Articular chondrocyte of knee joint (primary cell): ENCODE measurements around the gene TNFAIP1. TPM values are rescaled to one million over a fixed set of nuclear protein-coding genes. Genes with fewer than 3 reads are reported as not detected.

Source experiments
- total RNA-seq: library from RNA; depleted of rRNA; stranded (reverse); fragments of >200 nt; gene quantifications from 2 replicates; pipeline ENCODE4 v1.2.3, GENCODE V29; 2012

Gene TNFAIP1, protein sequence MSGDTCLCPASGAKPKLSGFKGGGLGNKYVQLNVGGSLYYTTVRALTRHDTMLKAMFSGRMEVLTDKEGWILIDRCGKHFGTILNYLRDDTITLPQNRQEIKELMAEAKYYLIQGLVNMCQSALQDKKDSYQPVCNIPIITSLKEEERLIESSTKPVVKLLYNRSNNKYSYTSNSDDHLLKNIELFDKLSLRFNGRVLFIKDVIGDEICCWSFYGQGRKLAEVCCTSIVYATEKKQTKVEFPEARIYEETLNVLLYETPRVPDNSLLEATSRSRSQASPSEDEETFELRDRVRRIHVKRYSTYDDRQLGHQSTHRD
- 31.2 and 33.3 TPM in 2 replicates for total RNA-seq

DNA sequence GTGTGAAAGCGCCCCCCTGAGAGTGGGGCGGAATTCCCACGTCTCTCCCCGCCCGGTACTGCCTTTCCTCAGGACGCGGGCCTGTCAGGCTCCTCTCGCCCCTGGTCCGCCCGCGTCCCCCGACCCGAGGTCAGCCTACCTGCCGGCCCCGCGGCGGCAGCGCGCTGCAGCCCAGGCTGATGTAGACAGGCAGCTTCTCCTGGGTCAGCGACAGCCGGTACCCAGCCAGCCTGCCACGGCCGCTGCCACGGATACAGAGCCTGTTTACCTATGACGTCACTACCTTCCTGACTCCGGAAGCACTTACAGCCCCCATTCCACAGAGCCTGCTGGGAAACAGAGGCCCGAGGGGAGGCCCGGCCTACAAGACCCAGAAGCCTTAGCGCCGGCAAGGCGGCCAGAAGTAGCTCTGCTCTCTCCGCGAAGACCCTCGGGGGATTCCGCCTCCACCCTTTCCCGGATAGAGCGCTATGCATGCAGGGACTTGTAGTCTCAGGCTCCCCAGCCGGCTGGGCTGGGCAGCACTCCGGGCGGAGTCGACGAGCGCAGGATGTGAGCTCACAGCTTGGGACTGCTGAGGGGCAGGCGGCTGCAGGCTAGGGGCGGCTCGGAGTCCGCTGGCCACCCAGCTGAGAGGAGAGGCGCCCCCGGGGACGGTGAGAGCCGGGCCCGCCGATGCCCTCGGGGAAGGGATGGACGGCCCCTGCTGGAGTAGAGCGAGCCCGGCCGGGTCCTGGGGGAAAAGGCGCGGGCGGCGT lies at the start of gene TNFAIP1, which contains the start of gene IFT20:
TSS of gene TNFAIP1 (plus strand) at position 561 of the 758 bp plus-strand sequence. CDS start 3,761 bp downstream, outside the sequence.
TSS of gene IFT20 (minus strand) at position 272 of the 758 bp plus-strand sequence. CDS start 3,487 bp downstream, outside the sequence.

DNA sequence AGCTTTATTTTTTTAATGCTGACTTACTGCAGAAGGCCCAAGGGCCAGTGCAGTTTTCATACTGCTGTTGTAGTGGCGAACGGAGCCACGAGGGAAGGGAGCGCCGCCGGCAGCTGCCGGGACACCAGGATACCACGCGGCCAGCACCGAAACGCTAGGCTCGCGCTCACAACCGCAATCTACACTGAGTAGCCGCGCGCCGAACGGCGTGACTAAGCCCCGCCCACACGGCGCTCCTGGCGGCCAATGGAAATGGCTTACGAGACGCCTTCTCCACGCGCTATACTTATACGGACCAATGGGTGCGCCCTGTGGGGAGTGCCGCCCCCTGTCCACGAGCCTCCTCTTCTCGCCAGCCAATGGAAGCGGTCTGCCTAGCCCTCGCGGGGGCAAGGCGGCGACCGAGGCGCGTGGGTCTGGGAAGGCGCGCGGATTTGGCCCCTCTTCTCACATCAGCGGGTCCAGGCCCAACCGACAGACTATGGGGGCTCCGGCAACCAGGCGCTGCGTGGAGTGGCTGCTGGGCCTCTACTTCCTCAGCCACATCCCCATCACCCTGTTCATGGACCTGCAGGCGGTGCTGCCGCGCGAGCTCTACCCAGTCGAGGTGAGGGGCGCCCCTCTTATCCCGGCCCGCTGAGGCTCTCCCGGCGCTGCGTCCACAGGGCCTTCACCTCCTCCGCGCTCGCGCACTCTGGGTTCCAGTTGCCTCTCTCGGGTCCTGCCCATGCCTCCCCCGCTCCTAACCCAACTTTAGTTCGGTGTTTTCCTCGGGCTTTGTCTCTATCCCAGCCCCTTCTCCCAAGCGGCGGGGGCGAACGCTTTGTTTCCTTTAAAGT lies 16.6 kb upstream of the TNFAIP1 start, which contains the start of gene TMEM97:
TSS of gene TMEM97 (plus strand) at position 442 of the 839 bp plus-strand sequence. CDS start at position 482, 40 bp downstream.

DNA sequence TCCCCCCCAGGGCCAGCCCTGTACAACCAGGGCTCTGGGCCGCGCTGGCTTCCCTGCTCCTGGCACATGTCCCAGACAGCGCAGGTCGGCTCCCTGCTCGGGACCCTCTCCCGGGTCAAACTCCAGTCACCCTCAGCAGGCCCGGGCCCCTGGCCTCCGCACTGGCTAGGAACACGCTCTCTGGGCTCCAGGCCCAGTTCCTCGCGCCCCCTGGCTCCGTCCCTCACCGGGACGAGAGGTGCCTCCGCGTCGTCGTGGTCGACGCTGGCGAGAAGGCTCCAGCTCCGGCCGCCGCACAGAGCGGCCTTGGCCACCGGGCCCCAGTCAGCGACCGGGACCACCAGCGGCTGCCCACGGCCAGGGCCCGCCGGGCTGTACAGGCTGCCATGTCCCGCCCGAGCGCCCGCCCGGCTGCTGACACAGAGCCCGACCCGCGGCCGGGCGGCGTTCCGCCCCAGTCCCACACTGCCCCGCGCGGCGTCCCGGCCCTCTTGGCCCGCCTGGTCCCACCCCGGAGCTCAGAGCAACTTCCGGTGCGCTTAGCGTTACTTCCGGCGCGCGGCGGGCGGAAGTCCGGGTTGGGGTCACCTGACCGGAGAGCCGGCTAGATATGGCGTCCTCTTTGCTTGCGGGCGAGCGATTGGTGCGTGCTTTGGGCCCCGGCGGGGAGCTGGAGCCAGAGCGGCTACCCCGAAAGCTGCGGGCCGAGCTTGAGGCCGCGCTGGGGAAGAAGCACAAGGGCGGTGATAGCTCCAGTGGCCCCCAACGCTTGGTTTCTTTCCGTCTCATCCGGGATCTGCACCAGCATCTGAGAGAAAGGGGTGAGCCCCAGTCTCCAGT lies 21.7 kb downstream of the TNFAIP1 start, which contains the start of gene POLDIP2:
TSS of gene POLDIP2 (minus strand) at position 467 of the 840 bp plus-strand sequence. CDS start at position 388, 79 bp downstream.

DNA sequence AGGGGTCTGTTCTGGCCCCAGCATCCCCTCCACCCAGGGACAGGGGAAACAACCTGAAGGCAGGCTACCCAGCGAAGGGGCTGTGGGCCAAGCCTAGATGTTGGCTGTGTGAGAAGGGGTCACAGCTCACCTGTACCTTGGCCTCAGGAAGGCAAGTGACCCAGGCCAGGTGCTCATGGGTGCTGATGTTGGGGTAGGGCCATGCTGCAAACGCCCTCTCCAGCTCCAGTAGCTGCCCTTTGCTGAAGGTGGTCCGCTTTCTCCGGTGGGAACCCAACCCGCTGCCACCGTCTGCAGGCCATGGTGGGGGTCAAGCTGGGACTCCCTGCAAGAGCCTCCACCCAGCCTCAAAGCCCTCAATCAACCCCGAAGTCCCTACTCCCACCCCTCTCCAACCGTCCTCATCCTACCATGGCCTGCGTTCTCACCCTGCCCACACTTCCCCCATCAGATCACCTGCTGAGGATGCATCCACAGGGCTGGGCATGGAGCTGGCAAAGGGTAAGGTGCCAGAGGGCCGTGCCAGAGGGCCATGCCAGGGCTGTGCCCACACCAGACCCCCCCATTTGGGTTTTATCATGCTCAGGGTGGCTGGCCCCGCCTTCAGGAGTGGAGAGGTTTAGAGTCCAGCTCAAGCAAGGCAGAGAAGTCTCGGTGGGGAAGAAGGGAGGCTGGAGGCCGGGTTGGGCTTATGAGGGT lies 29.3 kb downstream of the TNFAIP1 start, which contains the start of gene SEBOX:
TSS of gene SEBOX (minus strand) at position 535 of the 699 bp plus-strand sequence. CDS start at position 487, 48 bp downstream.

DNA sequence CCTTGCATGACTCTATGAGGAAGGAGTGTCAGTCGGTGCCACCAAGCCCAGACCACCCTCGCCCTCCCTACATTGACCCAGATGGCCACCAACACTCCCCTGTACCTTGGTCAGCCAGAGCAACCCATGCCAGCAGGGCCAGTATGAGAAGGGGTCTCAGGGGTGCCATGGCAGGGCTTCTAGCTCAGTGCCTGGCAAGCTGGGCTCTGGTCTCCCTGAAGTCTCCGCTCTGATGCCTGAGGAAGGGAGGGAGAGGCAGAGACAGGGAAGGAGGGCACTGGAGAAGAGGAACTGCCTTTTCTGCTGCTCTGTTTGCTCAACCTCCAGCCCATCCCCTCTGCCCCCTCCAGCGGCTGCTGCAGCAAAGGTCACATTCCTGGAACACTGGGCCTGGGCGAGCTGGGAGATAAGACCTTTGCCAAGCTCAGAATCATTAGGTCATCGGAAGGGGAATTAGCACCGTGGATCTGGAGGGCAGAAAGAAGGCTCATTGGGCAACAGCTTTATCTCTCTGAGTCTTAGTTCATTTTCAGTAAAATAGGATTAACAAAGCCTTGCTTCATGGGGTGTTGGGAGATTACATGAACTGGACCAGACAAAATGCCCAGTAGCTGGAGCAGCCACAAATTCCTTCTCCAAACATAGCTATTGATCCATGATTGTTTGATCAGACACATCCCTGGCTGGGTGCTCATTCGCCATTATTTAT lies 34.6 kb downstream of the TNFAIP1 start, which contains the start of gene VTN:
TSS of gene VTN (minus strand) at position 273 of the 709 bp plus-strand sequence. CDS start at position 169, 104 bp downstream.

DNA sequence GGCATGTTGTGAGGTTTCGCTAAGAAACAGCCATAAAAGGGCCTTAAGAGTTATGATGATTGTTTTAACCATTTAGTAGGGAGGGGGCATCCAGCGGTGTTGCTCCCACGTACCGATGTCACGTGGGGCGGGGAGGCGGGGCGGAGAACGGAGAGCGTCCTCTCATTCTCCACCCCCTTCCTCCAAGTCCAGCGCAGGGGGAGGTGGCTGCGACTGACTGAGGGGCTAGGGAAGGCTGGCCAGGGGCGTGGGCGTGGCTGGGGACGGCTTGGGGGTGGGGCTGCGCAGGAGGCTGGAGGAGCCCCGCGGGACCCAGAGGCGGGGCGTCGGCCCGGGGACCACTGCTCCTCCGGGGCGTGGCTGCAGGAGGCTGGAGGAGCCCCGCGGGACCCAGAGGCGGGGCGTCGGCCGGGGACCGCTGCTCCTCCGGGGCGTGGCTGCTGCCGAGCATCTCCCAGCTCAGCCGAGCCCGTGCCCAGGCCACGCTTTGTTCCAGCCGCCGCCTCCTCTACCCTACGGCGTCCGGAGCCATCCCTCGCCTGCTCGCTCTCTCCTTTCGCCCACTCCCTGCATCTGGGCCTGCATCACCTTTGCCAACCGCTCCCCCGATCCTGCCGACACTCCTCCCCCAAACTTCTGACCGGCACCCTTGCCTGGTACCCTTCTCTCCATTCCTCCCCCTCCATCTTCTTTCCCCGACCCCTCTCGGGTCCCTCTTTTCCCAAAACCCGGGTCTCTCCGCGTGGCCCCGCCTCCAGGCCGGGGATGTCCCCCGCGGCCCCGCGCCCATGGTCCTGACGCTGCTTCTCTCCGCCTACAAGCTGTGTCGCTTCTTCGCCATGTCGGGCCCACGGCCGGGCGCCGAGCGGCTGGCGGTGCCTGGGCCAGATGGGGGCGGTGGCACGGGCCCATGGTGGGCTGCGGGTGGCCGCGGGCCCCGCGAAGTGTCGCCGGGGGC lies 36.0 kb downstream of the TNFAIP1 start, which contains the start of gene SARM1:
TSS of gene SARM1 (plus strand) at position 450 of the 958 bp plus-strand sequence. CDS start at position 789, 339 bp downstream.

Other genes with a start within 250 kb of the TNFAIP1 start
- gene TMEM97, start 16.6 kb upstream of the TNFAIP1 start, total RNA-seq: 9.0 and 11.3 TPM in 2 replicates
- 52.9 and 63.3 TPM in 2 replicates for gene IFT20, start 289 bp upstream of the TNFAIP1 start, total RNA-seq
- 74.8 and 81.3 TPM in 2 replicates for gene POLDIP2, start 21.8 kb downstream of the TNFAIP1 start, total RNA-seq
- gene SEBOX, start 29.4 kb downstream of the TNFAIP1 start, total RNA-seq: not detected in 2 replicates
- gene VTN, start 34.5 kb downstream of the TNFAIP1 start, total RNA-seq: 0.22 and 0.65 TPM in 2 replicates
- gene SARM1, start 35.9 kb downstream of the TNFAIP1 start, total RNA-seq: 12.5 and 14.1 TPM in 2 replicates
- gene SLC46A1, start 70.5 kb downstream of the TNFAIP1 start, total RNA-seq: 7.0 and 7.6 TPM in 2 replicates
- not detected in 2 replicates for gene SLC13A2, start 137.9 kb downstream of the TNFAIP1 start, total RNA-seq
- 0.11 and 0.13 TPM in 2 replicates for gene FOXN1, start 170.6 kb downstream of the TNFAIP1 start, total RNA-seq
- 20.5 and 23.0 TPM in 2 replicates for gene UNC119, start 216.9 kb downstream of the TNFAIP1 start, total RNA-seq
- 48.9 and 52.0 TPM in 2 replicates for gene PIGS, start 235.8 kb downstream of the TNFAIP1 start, total RNA-seq
- 38.7 and 48.5 TPM in 2 replicates for gene ALDOC, start 241.1 kb downstream of the TNFAIP1 start, total RNA-seq